ENCODE measurements around the gene PTPN23.

PTPN23 gene

GRCh38 chr3:47407896-47408838 lies 27.3 kb downstream of the PTPN23 start:
- DNase-seq = no peak

GRCh38 chr3:47408839-47409229 lies 28.0 kb downstream of the PTPN23 start:
- DNase-seq = no peak

GRCh38 chr3:47409284-47409683 lies 28.5 kb downstream of the PTPN23 start:
- DNase-seq = no peak

GRCh38 chr3:47409688-47410416 lies 29.0 kb downstream of the PTPN23 start:
- no peak for DNase-seq

GRCh38 chr3:47410417-47410720 lies 29.5 kb downstream of the PTPN23 start:
- DNase-seq = no peak

GRCh38 chr3:47410801-47411646 lies 30.2 kb downstream of the PTPN23 start:
- DNase-seq = no peak

GRCh38 chr3:47411696-47412452 lies 31.1 kb downstream of the PTPN23 start:
- DNase-seq = no peak

- no peak for DNase-seq
These were observed 31.6 kb downstream of the PTPN23 start for GRCh38 chr3:47412453-47412756.

- no peak for DNase-seq
These were observed 32.2 kb downstream of the PTPN23 start for GRCh38 chr3:47412842-47413520.

- DNase-seq = no peak
These were observed 32.9 kb downstream of the PTPN23 start for GRCh38 chr3:47413751-47414150.

GRCh38 chr3:47414161-47414564 lies 33.3 kb downstream of the PTPN23 start:
- DNase-seq = no peak

GRCh38 chr3:47414666-47415587 lies 34.1 kb downstream of the PTPN23 start:
- DNase-seq = no peak

GRCh38 chr3:47416041-47416440 lies 35.2 kb downstream of the PTPN23 start:
- no peak for DNase-seq

- no peak for DNase-seq
These were observed 37.6 kb downstream of the PTPN23 start for GRCh38 chr3:47418167-47419082.

- DNase-seq = no peak
These were observed 38.5 kb downstream of the PTPN23 start for GRCh38 chr3:47419083-47420043.

GRCh38 chr3:47420044-47420430 lies 39.2 kb downstream of the PTPN23 start:
- DNase-seq = no peak

- peak; percentile 86 to 91 for DNase-seq
These were observed 40.0 kb downstream of the PTPN23 start for GRCh38 chr3:47420511-47421484.

Measured in activated CD4-positive, alpha-beta T cell treated with anti-CD3 and anti-CD28 coated beads, Interleukin-2, amount 50 U/mL, for 4 hours (primary cell).